ENCODE measurements around the gene FCER1G. TPM values are rescaled to one million over a fixed set of nuclear protein-coding genes. Genes with fewer than 3 reads are reported as not detected.

FCER1G gene
- total RNA-seq, 1 experiment from 2014 or later: 1.0 TPM

- H3K4me1 Mint-ChIP-seq (ENCODE audit: insufficient read depth, unreplicated experiment): peaks cover 54% of the 10 kb centered on the region
- no peaks in the 10 kb centered on the region for H3K9me3 Mint-ChIP-seq (ENCODE audit: unreplicated experiment)
- no peaks in the 10 kb centered on the region for H3K36me3 Mint-ChIP-seq (ENCODE audit: insufficient read depth, unreplicated experiment)
- no peak overlapping the region for H3K4me3 Mint-ChIP-seq (ENCODE audit: unreplicated experiment)
- BruUV-seq (replicated peaks): no TSS peak
- CTCF ChIA-PET: interaction anchor here (0.6 to 4.1 kb wide), 8 partner anchors 10 to 844 kb away, joined by 3 to 28 read pairs (median 5); partner anchors contain the start of gene TOMM40L
- DNase-seq (ENCODE audit: unreplicated experiment): no peak
- H3K27ac Mint-ChIP-seq (ENCODE audit: low read depth, unreplicated experiment): no peak overlapping the region
- POLR2A ChIA-PET: interaction anchor here (1.3 to 2.9 kb wide), 2 partner anchors 9 to 193 kb away, joined by 4 to 11 read pairs; no protein-coding TSS in a partner anchor
- TF ChIP-seq CTCF (IDR thresholded peaks at IDR 0.05; ENCODE audit: unreplicated experiment): no peak
- no peaks in the 10 kb centered on the region for H3K27me3 Mint-ChIP-seq (ENCODE audit: insufficient read depth, unreplicated experiment)
- intact Hi-C loops (cut with micrococcal nuclease): no loop called here
Measured at GRCh38 chr1:161196521-161197451, 18.3 kb upstream of the FCER1G start.

DNA sequence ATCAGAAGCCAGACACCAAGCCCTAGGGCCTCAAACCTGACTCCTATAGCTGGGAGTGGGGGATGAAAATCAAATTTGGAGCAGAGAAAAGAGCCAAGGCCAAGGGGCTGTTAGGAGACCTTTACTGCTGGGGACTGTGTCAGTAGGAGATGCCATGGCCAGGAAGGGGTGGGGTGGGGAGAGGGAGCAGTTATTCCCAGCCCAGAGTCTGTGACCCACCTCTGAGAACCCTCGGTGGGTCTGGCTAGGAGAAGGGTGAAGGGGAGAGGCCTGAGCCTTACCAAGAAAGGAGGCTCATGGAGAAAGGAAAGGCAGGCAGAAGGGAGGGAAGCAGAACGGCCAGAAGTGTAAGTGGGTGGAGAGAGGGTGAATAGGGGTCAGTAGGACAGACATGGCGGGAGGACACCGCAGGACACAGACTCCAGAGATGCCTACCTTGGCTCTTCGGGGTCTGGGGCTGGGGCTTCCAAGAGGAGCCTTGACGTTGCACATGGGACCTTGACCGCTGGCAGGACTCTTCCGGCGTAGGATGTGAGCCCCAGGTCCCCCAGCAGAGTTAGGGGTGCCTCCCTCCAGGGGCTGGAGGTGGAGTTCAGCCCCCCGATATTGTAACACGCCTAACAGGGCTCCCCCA, 17.4 kb upstream of the FCER1G start:
- TF ChIP-seq CTCF (IDR thresholded peaks at IDR 0.05; ENCODE audit: unreplicated experiment): no peak
- peaks cover 46% of the 10 kb centered on the region for H3K4me1 Mint-ChIP-seq (ENCODE audit: insufficient read depth, unreplicated experiment)
- H3K27me3 Mint-ChIP-seq (ENCODE audit: insufficient read depth, unreplicated experiment): no peaks in the 10 kb centered on the region
- no peak overlapping the region for H3K27ac Mint-ChIP-seq (ENCODE audit: low read depth, unreplicated experiment)
- intact Hi-C loops (cut with micrococcal nuclease): no loop called here
- DNase-seq (ENCODE audit: unreplicated experiment): no peak
- H3K4me3 Mint-ChIP-seq (ENCODE audit: unreplicated experiment): no peak overlapping the region
- H3K9me3 Mint-ChIP-seq (ENCODE audit: unreplicated experiment): no peaks in the 10 kb centered on the region
- BruUV-seq (replicated peaks): no TSS peak
- ChIA-PET CTCF (interaction anchor here (0.5 to 4.1 kb wide), 10 partner anchors 9 to 208 kb away, joined by 3 to 28 read pairs (median 6); partner anchors contain the start of gene TOMM40L), POLR2A (interaction anchor here (0.6 to 2.9 kb wide), 9 partner anchors 17 to 569 kb away, joined by 3 to 11 read pairs (median 4); partner anchors contain the start of genes DEDD, FCER1G and TOMM40L)
- peaks cover 2% of the 10 kb centered on the region for H3K36me3 Mint-ChIP-seq (ENCODE audit: insufficient read depth, unreplicated experiment)

- Mint-ChIP-seq H3K27ac (ENCODE audit: low read depth, unreplicated experiment) (no peak overlapping the region), H3K9me3 (ENCODE audit: unreplicated experiment) (no peaks in the 10 kb centered on the region), H3K27me3 (ENCODE audit: insufficient read depth, unreplicated experiment) (no peaks in the 10 kb centered on the region), H3K36me3 (ENCODE audit: insufficient read depth, unreplicated experiment) (peaks cover 9% of the 10 kb centered on the region), H3K4me3 (ENCODE audit: unreplicated experiment) (peak overlapping the region; percentile 11), H3K4me1 (ENCODE audit: insufficient read depth, unreplicated experiment) (peaks cover 45% of the 10 kb centered on the region)
- TF ChIP-seq CTCF (IDR thresholded peaks at IDR 0.05; ENCODE audit: unreplicated experiment): no peak
- ChIA-PET POLR2A (interaction anchor here (0.6 to 2.9 kb wide), 13 partner anchors 12 to 568 kb away, joined by 3 to 11 read pairs (median 4); partner anchors contain the start of genes DEDD, FCER1G and TOMM40L), CTCF (interaction anchor here (0.5 to 4.1 kb wide), 17 partner anchors 10 to 188 kb away, joined by 3 to 28 read pairs (median 4); partner anchors contain the start of genes PPOX and TOMM40L)
- intact Hi-C loops (cut with micrococcal nuclease): no loop called here
- no TSS peak for BruUV-seq (replicated peaks)
- DNase-seq (ENCODE audit: unreplicated experiment): peak; percentile 81
Measured at GRCh38 chr1:161198194-161198896, 16.8 kb upstream of the FCER1G start.

All from MCF 10A (cell line).